ENCODE data around the gene ESR1. TPM values are rescaled to one million over a fixed set of nuclear protein-coding genes. Genes with fewer than 3 reads are reported as not detected.

The ESR1 gene
- total and polyA plus RNA-seq, 9 of the 15 experiments (the other 6 are each of a cell fraction or from before 2014, with no cell fraction given): 0.03 to 0.27 (median 0.08) TPM; not detected in 1

DNA sequence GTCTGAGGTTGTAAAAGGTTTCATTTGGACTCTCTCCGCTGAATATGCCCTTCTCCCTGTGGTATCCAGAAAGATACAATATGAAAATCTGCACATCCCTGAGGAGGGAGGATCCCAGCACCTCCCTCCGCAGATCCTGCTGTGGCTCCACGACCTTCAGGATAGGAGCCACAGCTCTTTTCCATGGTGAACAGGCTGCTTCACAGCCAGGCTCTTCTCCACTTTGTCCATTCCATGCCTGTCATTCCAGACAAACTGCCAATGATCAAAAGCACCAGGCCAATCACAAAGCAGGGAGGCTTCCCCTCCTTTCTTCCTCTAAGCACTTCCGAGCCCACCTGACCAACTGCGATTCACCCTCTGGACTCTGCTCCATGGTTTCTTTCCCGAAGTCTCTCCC is 339.8 kb downstream of the ESR1 start:
- Histone ChIP-seq H3K9ac (ENCODE audit: insufficient read depth in 1 of 2, low read depth in 2 of 2, low read length in 2 of 2) (no peak overlapping the region), H4K20me1 (replicated peaks; ENCODE audit: control insufficient read depth, insufficient read depth, low read length) (no peaks in the 10 kb centered on the region), H3K27ac (ENCODE audit: extremely low read depth, low read depth, low read length) (no peak overlapping the region), H3K79me2 (ENCODE audit: control insufficient read depth, insufficient read depth, low read length) (no peaks in the 10 kb centered on the region), H3K9me3 (replicated peaks; ENCODE audit: control insufficient read depth, insufficient read depth, low read depth, low read length) (no peaks in the 10 kb centered on the region), H3K27me3 (ENCODE audit: control insufficient read depth in 2 of 2, insufficient read depth in 2 of 2, low read length in 2 of 2) (peaks cover 10 to 17% of the 10 kb centered on the region in 2 experiments; a peak in 2 of 5 replicates), H3K4me3 (no peak overlapping the region), H3K9me1 (ENCODE audit: control insufficient read depth, insufficient read depth, low read length) (no peaks in the 10 kb centered on the region), H3K4me2 (ENCODE audit: insufficient read depth, low read length) (no peak overlapping the region), H3K36me3 (ENCODE audit: control insufficient read depth, insufficient read depth, low read length) (no peaks in the 10 kb centered on the region), H3K4me1 (replicated peaks in 1 of 2; ENCODE audit: control insufficient read depth in 2 of 2, insufficient read depth in 2 of 2, low read length in 2 of 2) (no peaks in the 10 kb centered on the region), H2AFZ (ENCODE audit: low read depth, low read length) (no peak overlapping the region)
- ATAC-seq: no peak
- ChIA-PET CTCF (ENCODE audit: low intra/inter-chr PET ratio) (no interaction called here), POLR2A (interaction anchor here (0.6 kb wide), 1 partner anchor 9 kb away, joined by 3 read pairs; no protein-coding TSS in a partner anchor)
- no peak for DNase-seq (ENCODE audit: extremely low read depth in 1 of 4, low spot score in 3 of 4)
- 1% methylated on average over 6 of the region's 6 CpGs for WGBS (ENCODE audit: insufficient coverage, low coverage, missing lambda C conversion rate)
- no TSS peak for BruUV-seq (replicated peaks)
- intact Hi-C loops (cut with micrococcal nuclease) (no loop called here), in situ Hi-C loops (cut with MboI) (no loop called here)
- FAIRE-seq: no peak
- TF ChIP-seq CAMTA2 (CRISPR knock-in tag; conservative IDR thresholded peaks at IDR 0.05) (no peak), MIER1 (IDR thresholded peaks at IDR 0.05; ENCODE audit: low read depth) (no peak), ZBTB33 (CRISPR knock-in tag; IDR thresholded peaks at IDR 0.05) (no peak), ATF7 (IDR thresholded peaks at IDR 0.05) (no peak), PRPF4 (IDR thresholded peaks at IDR 0.05; ENCODE audit: insufficient read depth, low read depth, low read length, poor library complexity, severe bottlenecking) (no peak), RBM15 (IDR thresholded peaks at IDR 0.05; ENCODE audit: insufficient read depth, low read length) (no peak), SRF (CRISPR knock-in tag; IDR thresholded peaks at IDR 0.05) (no peak), ZNF3 (CRISPR knock-in tag; IDR thresholded peaks at IDR 0.05) (no peak), FOSL1 (tag; conservative IDR thresholded peaks at IDR 0.05) (no peak), SMARCC2 (IDR thresholded peaks at IDR 0.05; ENCODE audit: low read depth) (no peak), RBBP5 (IDR thresholded peaks at IDR 0.05; ENCODE audit: borderline replicate concordance, insufficient read depth, low read length, poor library complexity, severe bottlenecking) (no peak), NONO (IDR thresholded peaks at IDR 0.05; ENCODE audit: low read depth in 2 of 2, low read length in 1 of 2) (no peak)
- TF ChIP-seq, protein P1, sequence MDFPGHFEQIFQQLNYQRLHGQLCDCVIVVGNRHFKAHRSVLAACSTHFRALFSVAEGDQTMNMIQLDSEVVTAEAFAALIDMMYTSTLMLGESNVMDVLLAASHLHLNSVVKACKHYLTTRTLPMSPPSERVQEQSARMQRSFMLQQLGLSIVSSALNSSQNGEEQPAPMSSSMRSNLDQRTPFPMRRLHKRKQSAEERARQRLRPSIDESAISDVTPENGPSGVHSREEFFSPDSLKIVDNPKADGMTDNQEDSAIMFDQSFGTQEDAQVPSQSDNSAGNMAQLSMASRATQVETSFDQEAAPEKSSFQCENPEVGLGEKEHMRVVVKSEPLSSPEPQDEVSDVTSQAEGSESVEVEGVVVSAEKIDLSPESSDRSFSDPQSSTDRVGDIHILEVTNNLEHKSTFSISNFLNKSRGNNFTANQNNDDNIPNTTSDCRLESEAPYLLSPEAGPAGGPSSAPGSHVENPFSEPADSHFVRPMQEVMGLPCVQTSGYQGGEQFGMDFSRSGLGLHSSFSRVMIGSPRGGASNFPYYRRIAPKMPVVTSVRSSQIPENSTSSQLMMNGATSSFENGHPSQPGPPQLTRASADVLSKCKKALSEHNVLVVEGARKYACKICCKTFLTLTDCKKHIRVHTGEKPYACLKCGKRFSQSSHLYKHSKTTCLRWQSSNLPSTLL (IDR thresholded peaks at IDR 0.05): no peak
